DOHH2 (cell line): ENCODE data around the gene TMCO1.
"Not testable (repeated sequence)": the region's sequence is repeated elsewhere in the genome, so short reads cannot be mapped to it uniquely, and the experiment has no call there.

Source experiments
- H3F3A ChIP-seq: fragments of 200-600 bp; sonication (generic), shearing (Covaris generic); 2 replicates; pipeline ENCODE4 v1.6.0; 2016; ENCODE audit warnings: antibody characterized with exemption, mild to moderate bottlenecking; ENCODE audit not compliant: control insufficient read depth, insufficient read depth
- H3K27ac ChIP-seq: fragments of 200-600 bp; sonication (generic); 2 replicates; pipeline ENCODE4 v1.5.1; 2014; ENCODE audit warnings: low read depth, mild to moderate bottlenecking, low read length, moderate library complexity
- H3K27me3 ChIP-seq: fragments of 200-600 bp; sonication (generic); 2 replicates; pipeline ENCODE4 v1.6.1; 2014; ENCODE audit warnings: mild to moderate bottlenecking, low read length, mixed read lengths; ENCODE audit not compliant: control insufficient read depth
- H3K36me3 ChIP-seq: fragments of 200-600 bp; sonication (generic); 2 replicates; pipeline ENCODE4 v1.6.1; 2014; ENCODE audit warnings: mild to moderate bottlenecking, low read length, moderate library complexity, mixed read lengths; ENCODE audit not compliant: control insufficient read depth
- H3K4me1 ChIP-seq: fragments of 200-600 bp; sonication (generic); 2 replicates; pipeline ENCODE4 v1.6.1; 2014; ENCODE audit warnings: mild to moderate bottlenecking, low read length, mixed read lengths; ENCODE audit not compliant: control insufficient read depth
- H3K4me2 ChIP-seq: fragments of 200-600 bp; sonication (generic); 2 replicates; pipeline ENCODE4 v1.6.0; 2014; ENCODE audit warnings: mild to moderate bottlenecking, low read length, moderate library complexity
- H3K4me3 ChIP-seq: fragments of 200-600 bp; sonication (generic); 2 replicates; pipeline ENCODE4 v1.5.1; 2014; ENCODE audit warnings: mild to moderate bottlenecking, low read length, mixed read lengths
- H3K79me2 ChIP-seq: fragments of 200-600 bp; sonication (generic); 2 replicates; pipeline ENCODE4 v1.6.1; 2014; ENCODE audit warnings: mild to moderate bottlenecking, low read length, mixed read lengths; ENCODE audit not compliant: control insufficient read depth
- H3K9me2 ChIP-seq: fragments of 200-600 bp; sonication (generic); replicated peaks from 2 replicates; pipeline ENCODE4 v1.6.1; 2014; ENCODE audit warnings: mild to moderate bottlenecking, low read length, mixed read lengths; ENCODE audit not compliant: control insufficient read depth
- H3K9me3 ChIP-seq: fragments of 200-600 bp; sonication (generic); 2 replicates; pipeline ENCODE4 v1.6.1; 2014; ENCODE audit warnings: antibody characterized with exemption, low read length, mixed read lengths; ENCODE audit not compliant: control insufficient read depth, insufficient read depth
- H4K20me1 ChIP-seq: fragments of 200-600 bp; sonication (generic); 2 replicates; pipeline ENCODE4 v1.6.0; 2014; ENCODE audit warnings: low read depth, mild to moderate bottlenecking, antibody characterized with exemption, low read length, moderate library complexity; ENCODE audit not compliant: control insufficient read depth, insufficient read depth
- EZH2phosphoT487 ChIP-seq: fragments of 200-600 bp; sonication (generic); IDR thresholded peaks from 2 replicates; pipeline ENCODE4 v1.6.1; 2017; ENCODE audit warnings: borderline replicate concordance, mild to moderate bottlenecking, antibody characterized with exemption, low read length, moderate library complexity, mixed read lengths
- TF ChIP-seq, protein P1 (sequence below): fragments of 200-600 bp; sonication (generic); IDR thresholded peaks from one replicate; pipeline ENCODE4 v1.5.1; 2014; ENCODE audit warnings: antibody characterized with exemption, mild to moderate bottlenecking, low read depth, low read length; ENCODE audit not compliant: poor library complexity, severe bottlenecking

The TMCO1 gene

GRCh38 chr1:165793951-165794350, 25.3 kb upstream of the TMCO1 start:
- no peaks in the 10 kb centered on the region for H3F3A ChIP-seq
- H3K9me3 ChIP-seq = peaks cover 1% of the 10 kb centered on the region
- no peak for TF ChIP-seq EZH2phosphoT487
- TF ChIP-seq, protein P1, sequence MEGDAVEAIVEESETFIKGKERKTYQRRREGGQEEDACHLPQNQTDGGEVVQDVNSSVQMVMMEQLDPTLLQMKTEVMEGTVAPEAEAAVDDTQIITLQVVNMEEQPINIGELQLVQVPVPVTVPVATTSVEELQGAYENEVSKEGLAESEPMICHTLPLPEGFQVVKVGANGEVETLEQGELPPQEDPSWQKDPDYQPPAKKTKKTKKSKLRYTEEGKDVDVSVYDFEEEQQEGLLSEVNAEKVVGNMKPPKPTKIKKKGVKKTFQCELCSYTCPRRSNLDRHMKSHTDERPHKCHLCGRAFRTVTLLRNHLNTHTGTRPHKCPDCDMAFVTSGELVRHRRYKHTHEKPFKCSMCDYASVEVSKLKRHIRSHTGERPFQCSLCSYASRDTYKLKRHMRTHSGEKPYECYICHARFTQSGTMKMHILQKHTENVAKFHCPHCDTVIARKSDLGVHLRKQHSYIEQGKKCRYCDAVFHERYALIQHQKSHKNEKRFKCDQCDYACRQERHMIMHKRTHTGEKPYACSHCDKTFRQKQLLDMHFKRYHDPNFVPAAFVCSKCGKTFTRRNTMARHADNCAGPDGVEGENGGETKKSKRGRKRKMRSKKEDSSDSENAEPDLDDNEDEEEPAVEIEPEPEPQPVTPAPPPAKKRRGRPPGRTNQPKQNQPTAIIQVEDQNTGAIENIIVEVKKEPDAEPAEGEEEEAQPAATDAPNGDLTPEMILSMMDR = no peak
- no peaks in the 10 kb centered on the region for H3K79me2 ChIP-seq
- no peak overlapping the region for H3K4me2 ChIP-seq
- H3K4me1 ChIP-seq = no peaks in the 10 kb centered on the region
- no peaks in the 10 kb centered on the region for H3K36me3 ChIP-seq
- H3K9me2 ChIP-seq = no peaks in the 10 kb centered on the region
- H4K20me1 ChIP-seq = no peaks in the 10 kb centered on the region
- H3K27me3 ChIP-seq = peaks cover 12% of the 10 kb centered on the region; the same call in 1 of the 2 replicates
- no peak overlapping the region for H3K27ac ChIP-seq
- H3K4me3 ChIP-seq = no peak overlapping the region

- Histone ChIP-seq H4K20me1 (no peaks in the 10 kb centered on the region), H3K9me2 (no peaks in the 10 kb centered on the region), H3K4me1 (no peaks in the 10 kb centered on the region), H3K27ac (no peak overlapping the region), H3K79me2 (no peaks in the 10 kb centered on the region), H3K4me2 (no peak overlapping the region), H3K4me3 (no peak overlapping the region), H3F3A (no peaks in the 10 kb centered on the region), H3K27me3 (peaks cover 6% of the 10 kb centered on the region; the same call in 1 of the 2 replicates), H3K9me3 (no peaks in the 10 kb centered on the region), H3K36me3 (no peaks in the 10 kb centered on the region)
- TF ChIP-seq, protein P1 = no peak
- no peak for TF ChIP-seq EZH2phosphoT487
Observed at GRCh38 chr1:165787741-165788140, 19.1 kb upstream of the TMCO1 start.

GRCh38 chr1:165783519-165783918, 14.9 kb upstream of the TMCO1 start:
- not testable (repeated sequence) for H3K9me3 ChIP-seq, H3K4me3 ChIP-seq, H3K9me2 ChIP-seq, H4K20me1 ChIP-seq, H3K79me2 ChIP-seq, H3K27me3 ChIP-seq, H3K4me1 ChIP-seq, H3K4me2 ChIP-seq, H3K36me3 ChIP-seq, H3F3A ChIP-seq, H3K27ac ChIP-seq

- H3K9me3 ChIP-seq, H3K4me2 ChIP-seq, H3K27me3 ChIP-seq, H3K79me2 ChIP-seq, H3K36me3 ChIP-seq, H3K9me2 ChIP-seq, H3F3A ChIP-seq, H3K4me3 ChIP-seq, H3K4me1 ChIP-seq, H4K20me1 ChIP-seq, H3K27ac ChIP-seq: not testable (repeated sequence)
Observed at GRCh38 chr1:165778197-165778596, 9.5 kb upstream of the TMCO1 start.
